HG02943 (cell line): ENCODE measurements around the gene CNTN4.
"Not testable (repeated sequence)": the region's sequence is repeated elsewhere in the genome, so short reads cannot be mapped to it uniquely, and the experiment has no call there.

Experiments
- ATAC-seq: cut with Tn5 transposase; IDR thresholded peaks from one replicate; pipeline ENCODE4 v1.9.1; 2021; ENCODE audit warnings: mild to moderate bottlenecking, low read depth, moderate library complexity; ENCODE audit not compliant: unreplicated experiment

The CNTN4 gene

GRCh38 chr3:2993130-2993529 is 894.5 kb downstream of the CNTN4 start:
- not testable (repeated sequence) for ATAC-seq

- no peak for ATAC-seq
These were observed 895.1 kb downstream of the CNTN4 start for GRCh38 chr3:2993736-2994135.

- no peak for ATAC-seq
These were observed 896.5 kb downstream of the CNTN4 start for GRCh38 chr3:2995195-2995594.

GRCh38 chr3:3005146-3005744 is 906.6 kb downstream of the CNTN4 start:
- ATAC-seq = no peak

GRCh38 chr3:3013317-3014052 is 914.8 kb downstream of the CNTN4 start:
- no peak for ATAC-seq

GRCh38 chr3:3015185-3016089 is 916.8 kb downstream of the CNTN4 start:
- no peak for ATAC-seq

GRCh38 chr3:3016226-3016625 is 917.6 kb downstream of the CNTN4 start:
- no peak for ATAC-seq

- ATAC-seq = no peak
These were observed 921.5 kb downstream of the CNTN4 start for GRCh38 chr3:3020209-3020608.

GRCh38 chr3:3023111-3023745 is 924.6 kb downstream of the CNTN4 start:
- ATAC-seq = no peak

- peak; percentile 89 for ATAC-seq
These were observed 929.4 kb downstream of the CNTN4 start for GRCh38 chr3:3027976-3028567.

GRCh38 chr3:3031326-3031725 is 932.7 kb downstream of the CNTN4 start:
- ATAC-seq = no peak

- no peak for ATAC-seq
These were observed 938.5 kb downstream of the CNTN4 start for GRCh38 chr3:3037156-3037555.

GRCh38 chr3:3038201-3038991 is 939.7 kb downstream of the CNTN4 start:
- ATAC-seq = no peak

GRCh38 chr3:3053974-3054373 is 955.3 kb downstream of the CNTN4 start:
- ATAC-seq = no peak

- ATAC-seq = no peak
These were observed 961.0 kb downstream of the CNTN4 start for GRCh38 chr3:3059645-3060044.

GRCh38 chr3:3064297-3064696 is 965.6 kb downstream of the CNTN4 start:
- no peak for ATAC-seq

GRCh38 chr3:3065876-3066275 is 967.2 kb downstream of the CNTN4 start:
- no peak for ATAC-seq

- no peak for ATAC-seq
These were observed 967.7 kb downstream of the CNTN4 start for GRCh38 chr3:3066378-3066777.

GRCh38 chr3:3066910-3067309 is 968.2 kb downstream of the CNTN4 start:
- ATAC-seq = no peak
